ENCODE data around the gene CLBA1.

CLBA1 gene

DNA sequence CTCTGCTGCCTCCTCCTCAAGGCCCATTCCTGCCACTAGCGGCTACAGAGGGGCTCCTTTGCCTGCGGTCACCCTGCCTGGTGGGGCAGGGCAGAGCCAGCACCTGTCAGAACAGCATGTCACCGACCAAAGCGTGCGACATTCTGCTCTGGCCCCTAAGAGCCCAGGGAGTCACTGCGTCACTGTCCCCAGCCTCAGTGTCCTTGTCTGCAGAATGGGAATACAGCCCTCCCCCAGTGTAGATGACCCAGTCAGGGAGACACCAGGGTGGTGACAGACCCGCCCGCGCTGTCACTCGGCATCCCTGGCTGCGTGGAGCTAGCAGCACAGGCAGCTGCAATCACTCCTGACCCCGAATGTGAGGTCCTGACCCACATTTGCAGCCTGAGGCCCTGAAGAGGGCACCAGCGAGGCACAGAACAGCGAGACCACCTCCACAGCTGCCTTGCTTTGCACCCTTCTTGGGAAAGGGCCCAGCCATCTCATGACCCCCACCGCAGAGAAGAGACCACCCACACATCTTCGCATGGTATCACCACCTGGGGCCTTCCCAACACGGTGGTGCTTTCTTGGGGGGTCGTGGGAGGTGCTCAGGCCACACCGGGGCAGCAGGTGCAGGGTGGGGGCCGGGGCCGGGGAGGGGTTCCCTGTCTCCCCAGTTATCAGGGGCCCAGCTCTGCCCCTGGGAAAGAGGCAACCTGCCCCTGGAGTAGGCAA, 9.9 kb upstream of the CLBA1 start:
- H3K27ac ChIP-seq (replicated peaks), result no peak overlapping the region
- TF ChIP-seq, protein P1, sequence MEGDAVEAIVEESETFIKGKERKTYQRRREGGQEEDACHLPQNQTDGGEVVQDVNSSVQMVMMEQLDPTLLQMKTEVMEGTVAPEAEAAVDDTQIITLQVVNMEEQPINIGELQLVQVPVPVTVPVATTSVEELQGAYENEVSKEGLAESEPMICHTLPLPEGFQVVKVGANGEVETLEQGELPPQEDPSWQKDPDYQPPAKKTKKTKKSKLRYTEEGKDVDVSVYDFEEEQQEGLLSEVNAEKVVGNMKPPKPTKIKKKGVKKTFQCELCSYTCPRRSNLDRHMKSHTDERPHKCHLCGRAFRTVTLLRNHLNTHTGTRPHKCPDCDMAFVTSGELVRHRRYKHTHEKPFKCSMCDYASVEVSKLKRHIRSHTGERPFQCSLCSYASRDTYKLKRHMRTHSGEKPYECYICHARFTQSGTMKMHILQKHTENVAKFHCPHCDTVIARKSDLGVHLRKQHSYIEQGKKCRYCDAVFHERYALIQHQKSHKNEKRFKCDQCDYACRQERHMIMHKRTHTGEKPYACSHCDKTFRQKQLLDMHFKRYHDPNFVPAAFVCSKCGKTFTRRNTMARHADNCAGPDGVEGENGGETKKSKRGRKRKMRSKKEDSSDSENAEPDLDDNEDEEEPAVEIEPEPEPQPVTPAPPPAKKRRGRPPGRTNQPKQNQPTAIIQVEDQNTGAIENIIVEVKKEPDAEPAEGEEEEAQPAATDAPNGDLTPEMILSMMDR (IDR thresholded peaks at IDR 0.05; ENCODE audit: insufficient read depth, low read length), result no peak
- TF ChIP-seq GABPA (IDR thresholded peaks at IDR 0.05; ENCODE audit: low read depth), result no peak
- TF ChIP-seq SPI1 (IDR thresholded peaks at IDR 0.05; ENCODE audit: borderline replicate concordance, low read depth), result no peak
- no peak for TF ChIP-seq POLR2AphosphoS5 (IDR thresholded peaks at IDR 0.05; ENCODE audit: low read depth)
- TF ChIP-seq, protein P2, sequence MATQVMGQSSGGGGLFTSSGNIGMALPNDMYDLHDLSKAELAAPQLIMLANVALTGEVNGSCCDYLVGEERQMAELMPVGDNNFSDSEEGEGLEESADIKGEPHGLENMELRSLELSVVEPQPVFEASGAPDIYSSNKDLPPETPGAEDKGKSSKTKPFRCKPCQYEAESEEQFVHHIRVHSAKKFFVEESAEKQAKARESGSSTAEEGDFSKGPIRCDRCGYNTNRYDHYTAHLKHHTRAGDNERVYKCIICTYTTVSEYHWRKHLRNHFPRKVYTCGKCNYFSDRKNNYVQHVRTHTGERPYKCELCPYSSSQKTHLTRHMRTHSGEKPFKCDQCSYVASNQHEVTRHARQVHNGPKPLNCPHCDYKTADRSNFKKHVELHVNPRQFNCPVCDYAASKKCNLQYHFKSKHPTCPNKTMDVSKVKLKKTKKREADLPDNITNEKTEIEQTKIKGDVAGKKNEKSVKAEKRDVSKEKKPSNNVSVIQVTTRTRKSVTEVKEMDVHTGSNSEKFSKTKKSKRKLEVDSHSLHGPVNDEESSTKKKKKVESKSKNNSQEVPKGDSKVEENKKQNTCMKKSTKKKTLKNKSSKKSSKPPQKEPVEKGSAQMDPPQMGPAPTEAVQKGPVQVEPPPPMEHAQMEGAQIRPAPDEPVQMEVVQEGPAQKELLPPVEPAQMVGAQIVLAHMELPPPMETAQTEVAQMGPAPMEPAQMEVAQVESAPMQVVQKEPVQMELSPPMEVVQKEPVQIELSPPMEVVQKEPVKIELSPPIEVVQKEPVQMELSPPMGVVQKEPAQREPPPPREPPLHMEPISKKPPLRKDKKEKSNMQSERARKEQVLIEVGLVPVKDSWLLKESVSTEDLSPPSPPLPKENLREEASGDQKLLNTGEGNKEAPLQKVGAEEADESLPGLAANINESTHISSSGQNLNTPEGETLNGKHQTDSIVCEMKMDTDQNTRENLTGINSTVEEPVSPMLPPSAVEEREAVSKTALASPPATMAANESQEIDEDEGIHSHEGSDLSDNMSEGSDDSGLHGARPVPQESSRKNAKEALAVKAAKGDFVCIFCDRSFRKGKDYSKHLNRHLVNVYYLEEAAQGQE (IDR thresholded peaks at IDR 0.05; ENCODE audit: insufficient replicate concordance, low read depth), result no peak
- no peak overlapping the region for H3K4me3 ChIP-seq (replicated peaks; ENCODE audit: insufficient read depth, low read length)
- DNase-seq (ENCODE audit: low read depth in 1 of 2, low spot score in 1 of 2), result peak in 1 of 2 experiments; percentile 10
- peaks cover 17% of the 10 kb centered on the region for H3K27me3 ChIP-seq (ENCODE audit: insufficient read depth, poor library complexity, severe bottlenecking)

DNA sequence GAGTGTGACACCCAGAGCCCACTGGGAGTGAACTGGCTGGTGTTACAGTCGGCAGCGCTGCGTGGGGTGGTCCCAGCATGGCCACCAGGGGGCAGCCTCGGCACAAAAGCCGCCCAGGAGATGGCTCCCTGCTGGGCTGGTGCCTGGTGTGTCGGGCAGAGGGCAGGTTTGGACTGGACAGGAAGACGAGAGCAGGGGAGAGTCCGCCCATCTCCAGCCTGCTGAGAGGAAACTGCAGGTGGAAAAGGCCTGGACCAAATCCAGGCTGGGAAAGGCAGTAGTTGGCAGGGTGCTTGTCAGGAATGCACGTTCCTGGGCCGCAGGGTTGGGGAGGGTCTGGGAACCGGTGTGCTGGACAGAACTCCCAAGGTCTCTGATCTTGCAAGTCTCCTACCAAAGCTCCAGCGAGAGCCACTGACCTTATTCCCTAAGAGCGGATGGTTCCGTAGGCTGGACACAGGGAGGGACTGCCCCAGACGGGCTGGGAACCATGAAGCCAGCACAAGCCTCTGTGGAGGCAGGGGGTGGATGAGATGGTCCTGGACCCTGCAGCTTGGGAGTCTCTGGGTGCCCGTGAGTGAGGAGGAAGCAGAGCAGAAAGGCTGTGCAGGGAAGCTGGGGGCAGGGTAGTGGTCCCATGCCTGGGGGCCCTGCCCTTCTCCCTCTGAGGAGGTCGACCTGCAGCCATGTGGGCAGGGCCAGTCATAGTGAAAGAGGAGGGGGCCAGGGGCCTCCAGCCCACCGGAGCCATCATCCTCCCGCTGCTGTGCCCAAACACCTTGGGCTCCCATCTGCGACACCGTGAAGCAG, 9.2 kb upstream of the CLBA1 start:
- H3K27ac ChIP-seq (replicated peaks), result no peak overlapping the region
- TF ChIP-seq POLR2AphosphoS5 (IDR thresholded peaks at IDR 0.05; ENCODE audit: low read depth) (no peak), GABPA (IDR thresholded peaks at IDR 0.05; ENCODE audit: low read depth) (no peak), SPI1 (IDR thresholded peaks at IDR 0.05; ENCODE audit: borderline replicate concordance, low read depth) (no peak)
- TF ChIP-seq, protein P2 (IDR thresholded peaks at IDR 0.05; ENCODE audit: insufficient replicate concordance, low read depth), result no peak
- TF ChIP-seq, protein P1 (IDR thresholded peaks at IDR 0.05; ENCODE audit: insufficient read depth, low read length), result peak; percentile 94
- H3K4me3 ChIP-seq (replicated peaks; ENCODE audit: insufficient read depth, low read length), result no peak overlapping the region
- H3K27me3 ChIP-seq (ENCODE audit: insufficient read depth, poor library complexity, severe bottlenecking), result peaks cover 17% of the 10 kb centered on the region
- peak; percentile 60 to 80 for DNase-seq (ENCODE audit: low read depth in 1 of 2, low spot score in 1 of 2)

DNA sequence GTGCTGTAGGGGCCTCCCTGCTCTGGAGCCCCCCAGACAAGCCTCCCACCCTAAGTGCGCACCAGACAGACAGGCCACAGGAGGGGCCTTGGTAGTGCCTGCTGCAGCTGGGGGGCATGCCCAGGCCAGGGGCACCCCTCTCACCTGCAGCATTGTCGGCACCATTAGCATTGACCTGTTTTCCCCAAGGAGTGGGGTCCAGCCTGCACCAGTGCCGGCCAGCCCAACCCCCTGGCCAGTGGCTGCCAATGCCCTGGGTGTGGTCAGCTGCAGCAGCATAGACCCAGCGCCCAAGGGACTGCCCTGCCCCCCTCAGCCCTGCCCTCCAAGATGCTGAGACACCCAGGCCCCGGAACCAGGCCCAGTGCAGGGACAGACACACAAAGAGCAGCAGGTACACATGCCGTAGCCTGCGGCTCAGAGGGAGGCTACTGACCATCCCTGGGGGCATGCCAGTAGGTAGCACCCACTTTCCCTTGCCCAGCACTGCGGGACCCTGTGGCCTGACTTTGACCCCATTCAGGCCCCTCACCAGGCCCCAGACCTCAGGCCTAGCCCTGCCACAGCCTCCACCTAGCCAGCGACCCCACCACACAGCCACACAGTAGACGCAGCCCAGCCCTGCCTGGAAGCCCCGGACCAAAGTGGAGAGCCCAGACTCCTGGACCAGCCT, 8.4 kb upstream of the CLBA1 start:
- DNase-seq (ENCODE audit: low read depth in 1 of 2, low spot score in 1 of 2), result no peak
- H3K27me3 ChIP-seq (ENCODE audit: insufficient read depth, poor library complexity, severe bottlenecking), result peaks cover 17% of the 10 kb centered on the region
- no peak overlapping the region for H3K27ac ChIP-seq (replicated peaks)
- TF ChIP-seq, protein P2 (IDR thresholded peaks at IDR 0.05; ENCODE audit: insufficient replicate concordance, low read depth), result no peak
- TF ChIP-seq, protein P1 (IDR thresholded peaks at IDR 0.05; ENCODE audit: insufficient read depth, low read length), result no peak
- TF ChIP-seq SPI1 (IDR thresholded peaks at IDR 0.05; ENCODE audit: borderline replicate concordance, low read depth) (no peak), GABPA (IDR thresholded peaks at IDR 0.05; ENCODE audit: low read depth) (no peak), POLR2AphosphoS5 (IDR thresholded peaks at IDR 0.05; ENCODE audit: low read depth) (no peak)
- no peak overlapping the region for H3K4me3 ChIP-seq (replicated peaks; ENCODE audit: insufficient read depth, low read length)

All from HL-60 (cell line).